IMR-90 (cell line): ENCODE data around the gene FN1. TPM values are rescaled to one million over a fixed set of nuclear protein-coding genes. Genes with fewer than 3 reads are reported as not detected.

Experiments used
- ATAC-seq: fragments of 200-7000 bp; cut with Tn5 transposase; 2 replicates; pipeline ENCODE4 v1.9.1; 2020; ENCODE audit warnings: low read depth, mild to moderate bottlenecking, moderate library complexity
- BruUV-seq: library from RNA; stranded (reverse); fragments of 400-500 nt; replicated peaks from 2 replicates; lab custom pipeline; 2021; lab: Mats Ljungman, UMichigan
- CTCF ChIA-PET: fragments of 300-600 bp; formaldehyde crosslinking; extraction: SDS; loops from one replicate; lab custom pipeline; 2021; ENCODE audit warnings: antibody characterized with exemption; lab: Yijun Ruan, JAX
- POLR2A ChIA-PET: fragments of 300-600 bp; sonication (Branson Sonifier 250); formaldehyde crosslinking; loops from one replicate; lab custom pipeline; 2022; ENCODE audit warnings: antibody characterized with exemption; ENCODE audit not compliant: unreplicated experiment; lab: Charles Lee
- DNase-seq: peaks from one replicate; pipeline ENCODE4 v3.0.0; 2013
- H2AFZ ChIP-seq: replicated peaks from 2 replicates; pipeline ENCODE3; 2013; ENCODE audit warnings: low read length, mild to moderate bottlenecking; ENCODE audit not compliant: poor library complexity
- H2AK5ac ChIP-seq: 2 replicates; pipeline ENCODE4 v1.6.1; 2013; ENCODE audit warnings: low read depth, low read length, inconsistent platforms
- H2AK9ac ChIP-seq: replicated peaks from 2 replicates; pipeline ENCODE3; 2013; ENCODE audit warnings: mild to moderate bottlenecking, low read depth, low read length, moderate library complexity; ENCODE audit not compliant: poor library complexity
- H2BK120ac ChIP-seq: 2 replicates; pipeline ENCODE4 v1.6.1; 2013; ENCODE audit warnings: low read depth, low read length, inconsistent platforms
- H2BK15ac ChIP-seq: 3 replicates; pipeline ENCODE4 v1.6.1; 2013; ENCODE audit warnings: low read depth, low read length, inconsistent platforms
- H2BK20ac ChIP-seq: 2 replicates; pipeline ENCODE4 v1.6.1; 2013; ENCODE audit warnings: low read depth, mild to moderate bottlenecking, inconsistent platforms, low read length, moderate library complexity
- H2BK5ac ChIP-seq: 2 replicates; pipeline ENCODE4 v1.6.1; 2013; ENCODE audit warnings: mild to moderate bottlenecking, low read depth, low read length, inconsistent platforms; ENCODE audit not compliant: poor library complexity, severe bottlenecking
- H3K14ac ChIP-seq: replicated peaks from 2 replicates; pipeline ENCODE4 v1.6.1; 2013; ENCODE audit warnings: low read depth, low read length, inconsistent platforms
- H3K18ac ChIP-seq: 2 replicates; pipeline ENCODE4 v1.6.1; 2013; ENCODE audit warnings: low read depth, low read length, control low read depth
- H3K23ac ChIP-seq: 2 replicates; pipeline ENCODE4 v1.6.1; 2013; ENCODE audit warnings: low read depth, low read length, inconsistent platforms
- H3K27ac ChIP-seq: 2 replicates; pipeline ENCODE4 v1.5.1; 2013; ENCODE audit warnings: mild to moderate bottlenecking, control low read depth, low read length; ENCODE audit not compliant: insufficient read depth
- H3K27me3 ChIP-seq: 2 replicates; pipeline ENCODE4 v1.6.1; 2013; ENCODE audit warnings: low read length; ENCODE audit not compliant: control insufficient read depth, insufficient read depth
- H3K36me3 ChIP-seq: 2 replicates; pipeline ENCODE4 v1.6.1; 2013; ENCODE audit warnings: low read length, mixed read lengths; ENCODE audit not compliant: control insufficient read depth, insufficient read depth
- H3K4ac ChIP-seq: 2 replicates; pipeline ENCODE4 v1.6.1; 2013; ENCODE audit warnings: low read depth, low read length, inconsistent platforms
- H3K4me1 ChIP-seq: 2 replicates; pipeline ENCODE4 v1.6.1; 2013; ENCODE audit warnings: low read length, mixed read lengths; ENCODE audit not compliant: control insufficient read depth, insufficient read depth
- H3K4me2 ChIP-seq: 2 replicates; pipeline ENCODE4 v1.6.1; 2013; ENCODE audit warnings: low read depth, mild to moderate bottlenecking, control low read depth, low read length, moderate library complexity
- H3K4me3 ChIP-seq: 2 replicates; pipeline ENCODE4 v1.5.1; 2013; ENCODE audit warnings: low read depth, mild to moderate bottlenecking, control low read depth, low read length, moderate library complexity; ENCODE audit not compliant: insufficient read depth
- H3K56ac ChIP-seq: 2 replicates; pipeline ENCODE4 v1.6.1; 2013; ENCODE audit warnings: low read length, inconsistent platforms; ENCODE audit not compliant: insufficient read depth; ENCODE audit errors: extremely low read depth
- H3K79me1 ChIP-seq, 2 experiments: 2 replicates each; pipeline ENCODE4 v1.6.1; 2013; ENCODE audit warnings: low read length in 2 of 2, inconsistent platforms in 1 of 2, low read depth in 1 of 2
- H3K9ac ChIP-seq: 2 replicates; pipeline ENCODE4 v1.6.1; 2013; ENCODE audit warnings: low read depth, low read length, control low read depth
- H3K9me1 ChIP-seq: 2 replicates; pipeline ENCODE4 v1.6.1; 2013; ENCODE audit warnings: low read length, inconsistent platforms; ENCODE audit not compliant: insufficient read depth
- H3K9me3 ChIP-seq: 2 replicates; pipeline ENCODE4 v1.6.1; 2013; ENCODE audit warnings: low read length; ENCODE audit not compliant: control insufficient read depth, insufficient read depth
- H4K20me1 ChIP-seq: 2 replicates; pipeline ENCODE4 v1.6.1; 2013; ENCODE audit warnings: low read length, inconsistent platforms; ENCODE audit not compliant: insufficient read depth
- H4K5ac ChIP-seq: 2 replicates; pipeline ENCODE4 v1.6.1; 2013; ENCODE audit warnings: mild to moderate bottlenecking, low read depth, low read length, control low read depth
- H4K8ac ChIP-seq, 2 experiments: 2 replicates each; pipeline ENCODE4 v1.6.1; 2013; ENCODE audit warnings: low read depth in 2 of 2, low read length in 2 of 2, control low read depth in 1 of 2, inconsistent platforms in 1 of 2
- H4K91ac ChIP-seq: 2 replicates; pipeline ENCODE4 v1.6.1; 2013; ENCODE audit warnings: low read depth, low read length, inconsistent platforms; ENCODE audit not compliant: insufficient read depth
- CTCF ChIP-seq: conservative IDR thresholded peaks from 2 replicates; pipeline ENCODE4 v1.5.1; 2012; ENCODE audit warnings: mild to moderate bottlenecking, low read depth, low read length, improper control_type of control experiment
- ELK1 ChIP-seq: fragments of 150-350 bp; IDR thresholded peaks from 2 replicates; pipeline ENCODE4 v1.6.1; 2016; ENCODE audit warnings: low read depth, mild to moderate bottlenecking, low read length, moderate library complexity, borderline replicate concordance
- MAFK ChIP-seq: IDR thresholded peaks from 2 replicates; pipeline ENCODE4 v1.6.1; 2012; ENCODE audit warnings: low read depth, low read length, improper control_type of control experiment
- MAZ ChIP-seq: IDR thresholded peaks from 2 replicates; pipeline ENCODE4 v1.6.1; 2012; ENCODE audit warnings: low read depth, mild to moderate bottlenecking, low read length, improper control_type of control experiment, moderate library complexity, borderline replicate concordance
- RAD21 ChIP-seq: IDR thresholded peaks from 2 replicates; pipeline ENCODE4 v1.6.1; 2012; ENCODE audit warnings: low read length, improper control_type of control experiment
- WGBS, 2 experiments: methylation state at CpG; one replicate each; pipeline versions ENCODE4 v1.1.5 to v1.1.7; 2013; ENCODE audit warnings: missing lambda C conversion rate in 2 of 2; ENCODE audit not compliant: insufficient read length in 1 of 2; ENCODE audit errors: extremely low coverage in 2 of 2; 5-methylcytosine and 5-hydroxymethylcytosine counted together
- dilution Hi-C: fragments of 300-500 bp; cut with HindIII; formaldehyde crosslinking; loops from one replicate; pipeline ENCODE4 v1.14.3; 2018; ENCODE audit warnings: low sequenced_read_pairs; ENCODE audit not compliant: unreplicated experiment
- in situ Hi-C: fragments of 300-500 bp; cut with MboI; formaldehyde crosslinking; loops from 3 replicates; pipeline ENCODE4 v1.14.3; 2019; ENCODE audit warnings: low sequenced_read_pairs, inconsistent platforms, mixed read lengths
- intact Hi-C: fragments of 100-400 bp; cut with micrococcal nuclease; formaldehyde crosslinking; loops from 2 replicates; pipeline ENCODE4 v1.10.0; 2022
- polyA plus RNA-seq, 3 experiments: library from polyadenylated mRNA; depleted of rRNA; stranded (reverse); fragments of >200 nt; gene quantifications; 2 replicates each; pipeline ENCODE4 v1.2.3, GENCODE V29; 2012; ENCODE audit warnings: low replicate concordance in 1 of 3
- total RNA-seq: library from RNA; depleted of rRNA; stranded (reverse); fragments of >200 nt; gene quantifications from 2 replicates; pipeline ENCODE4 v1.2.3, GENCODE V29; 2012

FN1 gene
- total and polyA plus RNA-seq, 2 of the 4 experiments (the other 2 are of a cell fraction) = 8,243 to 13,004 TPM

- ChIA-PET CTCF (interaction anchor here (0.6 kb wide), 1 partner anchor 171 kb away, joined by 9 read pairs; no protein-coding TSS in a partner anchor), POLR2A (no interaction called here)
- Histone ChIP-seq H3K4me1 (peaks cover 5% of the 10 kb centered on the region), H2BK20ac (no peak overlapping the region), H3K9me1 (peaks cover 12% of the 10 kb centered on the region), H4K20me1 (peaks cover 31% of the 10 kb centered on the region), H2BK15ac (no peak overlapping the region), H3K27ac (no peak overlapping the region), H3K18ac (no peak overlapping the region), H3K4ac (no peak overlapping the region), H2BK120ac (no peak overlapping the region), H3K4me3 (no peak overlapping the region), H2BK5ac (no peak overlapping the region), H3K4me2 (no peak overlapping the region), H2AFZ (no peak overlapping the region), H3K9me3 (no peaks in the 10 kb centered on the region), H3K14ac (no peak overlapping the region), H4K8ac (no peak overlapping the region), H2AK9ac (no peak overlapping the region), H3K56ac (no peak overlapping the region), H4K5ac (no peak overlapping the region; the same call in 1 of the 2 replicates), H2AK5ac (no peak overlapping the region), H4K91ac (no peak overlapping the region), H3K23ac (no peak overlapping the region), H3K79me1 (peaks cover 23 to 43% of the 10 kb centered on the region in 2 experiments), H3K9ac (no peak overlapping the region), H3K36me3 (peaks cover 80% of the 10 kb centered on the region), H3K27me3 (no peaks in the 10 kb centered on the region)
- dilution Hi-C loops = no loop called here
- no CpG with 5 or more reads among the region's 10 CpGs for WGBS, 2 experiments
- no peak for ATAC-seq
- no peak for DNase-seq
- in situ Hi-C loops = no loop called here
- BruUV-seq = no TSS peak
- intact Hi-C loops = no loop called here
- TF ChIP-seq ELK1 = no peak
- TF ChIP-seq RAD21 = no peak
- TF ChIP-seq MAFK = no peak
- no peak for TF ChIP-seq MAZ
- no peak for TF ChIP-seq CTCF
Observed at GRCh38 chr2:215374642-215375466, 61.0 kb downstream of the FN1 start.
